Measurements from ENCODE around the gene GPHB5.

The GPHB5 gene

DNA sequence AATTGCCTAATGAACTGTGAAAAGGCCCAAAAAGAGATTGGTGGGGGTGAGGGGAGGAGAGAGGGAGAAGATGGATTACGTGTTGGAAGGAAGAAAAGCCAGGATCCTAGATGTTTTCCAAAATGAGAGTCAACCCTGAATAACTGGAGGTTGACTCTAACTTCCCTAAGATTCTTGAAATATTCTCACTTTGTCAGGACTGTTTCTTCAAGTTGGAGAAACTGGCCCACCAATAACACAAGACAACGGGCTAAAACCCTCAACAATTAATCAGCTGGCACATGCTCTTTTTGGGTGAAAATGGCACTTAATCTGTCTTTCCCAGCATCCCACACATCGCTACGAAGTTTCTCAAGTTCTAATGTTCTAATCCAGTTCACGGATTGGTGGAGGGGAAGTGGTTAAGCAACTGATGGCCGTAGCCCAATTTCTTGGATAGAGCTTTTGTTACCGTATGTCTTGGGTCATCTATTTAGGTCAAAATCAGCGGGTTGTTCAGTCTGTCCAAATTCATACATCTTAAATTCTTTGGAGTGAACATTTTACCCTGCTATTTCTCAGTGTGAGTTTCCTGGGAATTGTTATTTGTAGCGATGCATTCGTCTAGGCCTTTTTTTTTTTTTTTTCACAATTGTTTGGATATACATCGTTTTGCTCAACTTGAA is 49.0 kb downstream of the GPHB5 start:
- no peak overlapping the region for H3K4me3 ChIP-seq (ENCODE audit: low read depth, low read length)

DNA sequence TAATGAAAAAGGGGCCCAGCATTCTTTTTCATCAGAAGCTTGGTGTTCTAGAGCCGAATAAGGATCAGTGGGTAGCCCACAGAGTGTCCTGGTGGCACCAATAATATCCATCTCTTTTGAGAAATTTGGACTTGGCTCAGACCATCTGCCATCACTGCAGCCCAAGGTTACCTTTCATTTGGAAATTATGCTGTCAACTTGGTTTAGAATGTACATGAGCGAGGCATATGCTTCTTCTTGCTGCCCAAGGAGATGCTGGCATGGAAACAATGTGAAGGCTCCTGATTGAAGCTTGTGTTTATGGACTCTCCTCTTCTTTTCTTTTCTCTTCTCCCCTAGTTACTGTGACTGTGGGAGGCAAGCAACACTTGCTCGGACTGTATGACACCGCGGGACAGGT is 50.0 kb downstream of the GPHB5 start:
- H3K4me3 ChIP-seq (ENCODE audit: low read depth, low read length) = no peak overlapping the region
- DNase-seq (ENCODE audit: low read depth) = no peak

More for the DNA sequence above, 49.0 kb downstream of the GPHB5 start:
- DNase-seq (ENCODE audit: low read depth) = no peak

DNA sequence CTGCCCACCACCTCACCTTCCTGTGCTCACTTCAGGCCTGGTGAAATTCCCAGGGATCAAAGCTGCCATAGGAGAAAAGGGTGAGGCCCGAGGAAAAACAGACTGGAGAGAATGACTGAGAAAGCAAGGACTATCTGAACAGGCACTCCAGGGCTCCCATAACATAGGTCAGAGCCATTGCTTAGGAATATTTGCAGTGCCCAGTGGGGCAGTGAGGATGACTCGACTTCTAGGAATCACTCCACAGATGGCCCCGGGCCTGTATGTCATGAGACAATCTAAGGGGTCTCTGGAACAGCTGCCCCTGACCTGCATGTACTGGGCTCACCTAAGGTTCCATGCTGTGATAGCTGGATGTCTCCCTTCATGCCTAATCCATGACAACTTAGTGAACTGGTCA is 51.6 kb downstream of the GPHB5 start:
- DNase-seq (ENCODE audit: low read depth) = no peak
- no peak overlapping the region for H3K4me3 ChIP-seq (ENCODE audit: low read depth, low read length)

DNA sequence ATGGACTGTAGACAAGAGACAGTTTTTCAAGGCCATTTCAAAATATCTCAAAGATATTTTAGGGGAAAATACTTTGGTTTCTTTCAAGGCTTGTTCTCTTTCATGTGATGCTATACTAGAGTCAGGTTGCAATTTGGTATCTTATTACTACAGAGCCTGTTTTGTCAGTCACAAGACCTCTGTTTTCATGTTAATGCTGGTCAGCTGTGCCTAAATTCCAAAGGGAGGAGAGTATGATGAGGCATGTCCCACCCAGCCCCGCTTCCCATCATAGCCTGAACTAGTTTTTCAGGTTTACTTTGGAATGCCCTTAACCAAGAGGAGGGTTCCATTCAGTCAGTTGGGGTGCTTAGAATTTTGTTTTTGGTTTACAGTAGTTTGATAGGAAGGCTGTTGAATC is 52.6 kb downstream of the GPHB5 start:
- no peak for DNase-seq (ENCODE audit: low read depth)
- no peak overlapping the region for H3K4me3 ChIP-seq (ENCODE audit: low read depth, low read length)
